GM21381 (cell line): ENCODE data around the gene AADAT.

ENCODE experiments used
- ATAC-seq: cut with Tn5 transposase; IDR thresholded peaks from one replicate; pipeline ENCODE4 v1.9.1; 2021; ENCODE audit warnings: mild to moderate bottlenecking, moderate library complexity; ENCODE audit not compliant: unreplicated experiment

Gene AADAT

GRCh38 chr4:170035231-170035630, 54.5 kb downstream of the AADAT start:
- no peak for ATAC-seq

- ATAC-seq, result no peak
Observed at GRCh38 chr4:170033999-170034398, 55.8 kb downstream of the AADAT start.

- no peak for ATAC-seq
Observed at GRCh38 chr4:170030121-170030520, 59.6 kb downstream of the AADAT start.

- ATAC-seq, result peak; percentile 68
Observed at GRCh38 chr4:170027181-170027829, 62.5 kb downstream of the AADAT start.

- peak; percentile 83 for ATAC-seq
Observed at GRCh38 chr4:170026253-170027021, 63.3 kb downstream of the AADAT start, which contains the start of gene MFAP3L. TSS of gene MFAP3L (minus strand) at chr4:170026395. CDS start at chr4:170005877, 20,518 bp downstream.

- no peak for ATAC-seq
Observed at GRCh38 chr4:170025523-170026252, 64.1 kb downstream of the AADAT start.

GRCh38 chr4:170022211-170022610, 67.5 kb downstream of the AADAT start:
- no peak for ATAC-seq

- ATAC-seq, result no peak
Observed at GRCh38 chr4:170017252-170017651, 72.5 kb downstream of the AADAT start.

- ATAC-seq, result no peak
Observed at GRCh38 chr4:170015285-170015684, 74.5 kb downstream of the AADAT start.

- ATAC-seq, result no peak
Observed at GRCh38 chr4:170014359-170015011, 75.3 kb downstream of the AADAT start.

- no peak for ATAC-seq
Observed at GRCh38 chr4:170012629-170012958, 77.2 kb downstream of the AADAT start.

GRCh38 chr4:170011921-170012628, 77.7 kb downstream of the AADAT start:
- ATAC-seq, result no peak
